ENCODE results near the gene ATP9A.

Gene ATP9A

GRCh38 chr20:51623255-51623654 is 144.9 kb downstream of the ATP9A start:
- no peak for DNase-seq

GRCh38 chr20:51622004-51622874 is 146.0 kb downstream of the ATP9A start:
- DNase-seq: no peak

GRCh38 chr20:51620432-51620831 is 147.8 kb downstream of the ATP9A start:
- no peak for DNase-seq

GRCh38 chr20:51616060-51616459 is 152.1 kb downstream of the ATP9A start:
- no peak for DNase-seq

GRCh38 chr20:51614687-51615086 is 153.5 kb downstream of the ATP9A start:
- no peak for DNase-seq

- no peak for DNase-seq
These were observed 154.6 kb downstream of the ATP9A start for GRCh38 chr20:51613580-51613979.

- no peak for DNase-seq
These were observed 155.3 kb downstream of the ATP9A start for GRCh38 chr20:51612896-51613295.

- no peak for DNase-seq
These were observed 156.6 kb downstream of the ATP9A start for GRCh38 chr20:51611625-51611890.

GRCh38 chr20:51610761-51611624 is 157.2 kb downstream of the ATP9A start:
- DNase-seq: no peak

GRCh38 chr20:51610111-51610510 is 158.1 kb downstream of the ATP9A start:
- DNase-seq: no peak

- DNase-seq: no peak
These were observed 158.9 kb downstream of the ATP9A start for GRCh38 chr20:51609251-51609650.

GRCh38 chr20:51608061-51608460 is 160.1 kb downstream of the ATP9A start:
- DNase-seq: no peak

- no peak for DNase-seq
These were observed 161.0 kb downstream of the ATP9A start for GRCh38 chr20:51607170-51607569.

- DNase-seq: no peak
These were observed 163.3 kb downstream of the ATP9A start for GRCh38 chr20:51604851-51605250.

- DNase-seq: no peak
These were observed 166.1 kb downstream of the ATP9A start for GRCh38 chr20:51602131-51602530.

- DNase-seq: no peak
These were observed 167.2 kb downstream of the ATP9A start for GRCh38 chr20:51600950-51601349.

- no peak for DNase-seq
These were observed 168.2 kb downstream of the ATP9A start for GRCh38 chr20:51600016-51600420.

GRCh38 chr20:51598556-51598955 is 169.6 kb downstream of the ATP9A start:
- DNase-seq: no peak

GRCh38 chr20:51597389-51598231 is 170.6 kb downstream of the ATP9A start:
- no peak for DNase-seq

GRCh38 chr20:51596668-51597388 is 171.4 kb downstream of the ATP9A start:
- DNase-seq: no peak

- DNase-seq: no peak
These were observed 172.4 kb downstream of the ATP9A start for GRCh38 chr20:51595744-51596143.

GRCh38 chr20:51595058-51595532 is 173.1 kb downstream of the ATP9A start:
- DNase-seq: no peak
